NCI-H226 (cell line): Measurements from ENCODE around the gene SCOC.

Experiments used
- DNase-seq: peaks from one replicate; pipeline ENCODE4 v3.0.0-alpha.2; 2015

SCOC gene

GRCh38 chr4:140373328-140374129 is at the start of gene SCOC:
TSS of gene SCOC (plus strand) at chr4:140373646. CDS start at chr4:140379171, 5,525 bp downstream.
- DNase-seq = peak; percentile 97

- no peak for DNase-seq
Observed at GRCh38 chr4:140326395-140326993, 47.0 kb upstream of the SCOC start.

GRCh38 chr4:140330311-140330900 is 43.0 kb upstream of the SCOC start:
- DNase-seq = no peak

GRCh38 chr4:140331245-140331644 is 42.2 kb upstream of the SCOC start:
- DNase-seq = no peak

- DNase-seq = no peak
Observed at GRCh38 chr4:140331876-140332275, 41.6 kb upstream of the SCOC start.

- no peak for DNase-seq
Observed at GRCh38 chr4:140332734-140333133, 40.7 kb upstream of the SCOC start.

GRCh38 chr4:140333523-140333922 is 39.9 kb upstream of the SCOC start:
- no peak for DNase-seq

- DNase-seq = no peak
Observed at GRCh38 chr4:140335076-140335475, 38.4 kb upstream of the SCOC start.

- DNase-seq = no peak
Observed at GRCh38 chr4:140336730-140337129, 36.7 kb upstream of the SCOC start.

GRCh38 chr4:140342620-140343019 is 30.8 kb upstream of the SCOC start:
- DNase-seq = no peak

GRCh38 chr4:140343303-140343702 is 30.1 kb upstream of the SCOC start:
- DNase-seq = no peak

- no peak for DNase-seq
Observed at GRCh38 chr4:140344101-140344500, 29.3 kb upstream of the SCOC start.

- DNase-seq = no peak
Observed at GRCh38 chr4:140344621-140345020, 28.8 kb upstream of the SCOC start.

GRCh38 chr4:140346136-140346535 is 27.3 kb upstream of the SCOC start:
- DNase-seq = no peak

- no peak for DNase-seq
Observed at GRCh38 chr4:140349816-140350215, 23.6 kb upstream of the SCOC start.

- no peak for DNase-seq
Observed at GRCh38 chr4:140351093-140352075, 22.1 kb upstream of the SCOC start.

- DNase-seq = no peak
Observed at GRCh38 chr4:140353786-140354185, 19.7 kb upstream of the SCOC start.

- DNase-seq = no peak
Observed at GRCh38 chr4:140355288-140355687, 18.2 kb upstream of the SCOC start.

GRCh38 chr4:140357868-140358267 is 15.6 kb upstream of the SCOC start:
- DNase-seq = no peak

- DNase-seq = no peak
Observed at GRCh38 chr4:140358281-140358680, 15.2 kb upstream of the SCOC start.

- DNase-seq = peak; percentile 39
Observed at GRCh38 chr4:140359562-140360427, 13.7 kb upstream of the SCOC start.

GRCh38 chr4:140361099-140361498 is 12.3 kb upstream of the SCOC start:
- DNase-seq = no peak
